Fibroblast of pulmonary artery (primary cell): ENCODE measurements around the gene CTTNBP2.

Source experiments
- DNase-seq: peaks from one replicate; pipeline ENCODE4 v3.0.0-alpha.2; 2010; ENCODE audit warnings: low read depth
- H3K4me3 ChIP-seq: replicated peaks from 2 replicates; pipeline ENCODE4 v1.5.1; 2011; ENCODE audit warnings: low read depth, mild to moderate bottlenecking, control low read depth, low read length, moderate library complexity
- CTCF ChIP-seq: IDR thresholded peaks from 2 replicates; pipeline ENCODE4 v1.5.1; 2011; ENCODE audit warnings: mild to moderate bottlenecking, control low read depth, low read length, inconsistent platforms; ENCODE audit errors: missing control alignments

CTTNBP2 gene

DNA sequence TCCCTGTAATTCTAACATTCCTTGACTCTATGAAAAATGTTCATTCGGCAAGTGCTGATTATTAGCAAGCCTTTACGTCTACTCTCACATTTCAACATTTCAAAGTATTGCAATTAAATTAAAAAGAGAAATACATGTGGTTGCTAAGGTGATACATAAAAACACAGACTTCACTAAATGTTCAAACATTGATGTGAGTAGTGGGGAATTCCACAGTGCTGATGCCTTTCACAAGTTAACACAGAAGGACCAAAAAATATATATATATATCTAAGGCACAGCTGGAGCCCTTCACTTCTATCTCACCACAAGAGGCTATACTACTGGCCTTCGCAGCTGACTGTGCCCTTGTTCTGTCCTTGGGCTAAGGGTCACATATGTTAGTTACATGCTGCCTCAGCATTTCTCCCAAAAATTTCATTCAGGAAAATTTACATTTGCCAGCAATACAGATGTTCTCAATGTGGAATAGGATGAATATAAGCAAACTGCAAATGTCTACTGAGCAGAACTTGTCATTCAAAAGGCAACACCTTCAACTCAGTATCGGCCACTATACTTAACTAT is 13.9 kb downstream of the CTTNBP2 start:
- H3K4me3 ChIP-seq: no peak overlapping the region
- no peak for TF ChIP-seq CTCF
- DNase-seq: no peak

DNA sequence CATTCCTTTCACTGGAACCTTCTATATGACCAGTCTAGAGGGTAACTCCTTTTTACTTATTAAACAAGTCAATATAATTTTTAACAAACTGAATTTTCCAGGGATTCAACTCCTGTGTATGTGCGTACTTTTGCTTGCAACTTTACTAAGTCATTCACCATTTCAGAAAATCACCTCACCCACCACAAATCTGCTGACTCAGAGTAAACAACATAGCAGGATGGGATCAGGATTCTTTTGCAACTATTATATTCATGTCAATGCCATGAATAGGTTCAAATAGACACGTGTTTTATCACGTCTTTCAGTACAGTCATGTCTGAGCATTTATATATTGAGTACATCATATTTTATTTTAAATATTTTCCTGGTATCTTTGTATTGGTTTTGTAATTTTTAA is 14.5 kb downstream of the CTTNBP2 start:
- TF ChIP-seq CTCF: no peak
- DNase-seq: no peak
- H3K4me3 ChIP-seq: no peak overlapping the region

- H3K4me3 ChIP-seq: no peak overlapping the region
- DNase-seq: no peak
- no peak for TF ChIP-seq CTCF
Measured at GRCh38 chr7:117857718-117858117, 15.5 kb downstream of the CTTNBP2 start.

DNA sequence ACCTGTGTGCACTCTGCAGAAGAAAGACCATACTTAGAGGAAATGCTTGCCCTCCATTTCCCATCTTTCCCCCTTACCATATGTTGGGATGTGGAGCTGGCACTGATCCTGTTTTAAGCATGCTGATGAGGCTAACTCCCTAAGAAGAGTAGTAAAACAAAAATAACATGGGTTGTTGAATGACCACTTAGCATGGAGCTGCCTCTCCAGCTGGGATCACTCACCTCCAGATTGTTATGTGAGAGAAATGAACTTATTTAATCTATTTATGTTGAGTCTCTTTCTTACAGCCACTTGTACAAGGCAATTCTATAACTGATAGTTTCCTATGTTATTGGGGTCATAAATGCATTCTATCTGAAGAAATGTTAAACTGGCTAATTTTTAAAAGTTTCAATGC is 17.0 kb downstream of the CTTNBP2 start:
- no peak for TF ChIP-seq CTCF
- no peak overlapping the region for H3K4me3 ChIP-seq
- DNase-seq: no peak

- no peak for DNase-seq
- no peak for TF ChIP-seq CTCF
- H3K4me3 ChIP-seq: no peak overlapping the region
Measured at GRCh38 chr7:117854186-117854585, 19.1 kb downstream of the CTTNBP2 start.

DNA sequence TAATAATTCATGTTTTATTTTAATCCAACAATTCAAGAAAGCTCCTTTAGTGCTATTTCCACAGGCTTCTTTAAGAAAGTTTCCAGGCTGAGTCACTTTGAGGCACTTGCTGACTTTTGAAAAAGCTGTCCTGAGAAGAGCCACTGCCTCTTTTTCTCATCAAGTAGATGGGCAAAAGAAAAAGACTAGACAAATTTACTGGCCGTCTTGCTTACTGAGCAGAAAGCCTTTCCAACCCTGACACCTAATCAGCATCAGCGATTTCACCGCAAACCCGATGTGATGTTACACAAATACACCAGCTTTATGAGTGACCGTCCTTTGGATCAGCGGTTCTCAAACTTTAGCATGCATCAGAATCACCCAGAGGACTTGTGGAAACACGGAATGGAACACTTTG is 24.3 kb downstream of the CTTNBP2 start:
- DNase-seq: no peak
- no peak overlapping the region for H3K4me3 ChIP-seq
- no peak for TF ChIP-seq CTCF

- no peak for DNase-seq
- H3K4me3 ChIP-seq: no peak overlapping the region
Measured at GRCh38 chr7:117844678-117845077, 28.6 kb downstream of the CTTNBP2 start.

More at GRCh38 chr7:117844678-117845077, 28.6 kb downstream of the CTTNBP2 start:
- no peak for TF ChIP-seq CTCF
